K562 (cell line): ENCODE data around the gene OMP. TPM values are rescaled to one million over a fixed set of nuclear protein-coding genes. Genes with fewer than 3 reads are reported as not detected.
A peak's percentile ranks its signal among the peaks of the same experiment; 100 is the strongest.

ENCODE experiments used
- ATF1 ChIP-seq, 2 experiments: fragments of 450-650 bp in 1 of 2; IDR thresholded peaks; 2 replicates each; pipeline ENCODE4 v1.6.1; 2016; ENCODE audit warnings: missing compliant biosample characterization in 1 of 2, missing genetic modification characterization in 1 of 2
- BHLHE40 ChIP-seq: IDR thresholded peaks from 2 replicates; pipeline ENCODE4 v1.6.1; 2011; ENCODE audit warnings: low read length, improper control_type of control experiment
- KDM2B ChIP-seq: fragments of 250-450 bp; sonication (Bioruptor Pico); IDR thresholded peaks from 2 replicates; pipeline ENCODE4 v1.8.0; 2021; ENCODE audit warnings: mild to moderate bottlenecking, moderate library complexity
- MCM3 ChIP-seq: fragments of 450-650 bp; IDR thresholded peaks from 2 replicates; pipeline ENCODE4 v1.6.1; 2016
- PTBP1 ChIP-seq: fragments of 200-400 bp; formaldehyde crosslinking; IDR thresholded peaks from 2 replicates; pipeline ENCODE4 v1.6.1; 2017; ENCODE audit warnings: low read depth, low read length
- RAD51 ChIP-seq: fragments of 450-650 bp; IDR thresholded peaks from 2 replicates; pipeline ENCODE4 v1.7.1; 2016; ENCODE audit warnings: low read depth, mild to moderate bottlenecking, borderline replicate concordance
- SP1 ChIP-seq: sonication (generic); formaldehyde crosslinking; IDR thresholded peaks from 2 replicates; pipeline ENCODE4 v1.8.1; 2022; ENCODE audit warnings: mild to moderate bottlenecking, missing genetic modification reagents
- polyA plus RNA-seq, 8 experiments: library from polyadenylated mRNA; depleted of rRNA in 4 of 8; stranded (reverse) in 5 of 8; unstranded in 3 of 8; fragments of >200 nt; fragmentation: Nextera tagmentation in 2 of 8; fragmentation: Illumina TruSeq in 1 of 8; extraction: Ambion mirVana in 2 of 8; extraction: Trizol in 1 of 8; gene quantifications; 2 replicates each; pipeline versions ENCODE4 v1.2.1 to v1.2.3, GENCODE V29; 2011 to 2014; ENCODE audit warnings: inconsistent platforms in 1 of 8, missing spikeins in 1 of 8
- total RNA-seq, 7 experiments: library from RNA; depleted of rRNA in 6 of 7; stranded (reverse); fragments of >200 nt in 6 of 7; fragmentation: Illumina TruSeq in 2 of 7; extraction: Trizol in 2 of 7; gene quantifications; 2 replicates each; pipeline versions ENCODE4 v1.2.1 to v1.2.3, GENCODE V29; 2011 to 2021; ENCODE audit warnings: low replicate concordance in 1 of 7
- TF ChIP-seq, protein P1 (sequence below): fragments of 250-450 bp; sonication (Bioruptor Pico); IDR thresholded peaks from 2 replicates; pipeline ENCODE4 v1.4.0; 2020
- TF ChIP-seq, protein P2 (sequence below): fragments of 250-450 bp; sonication (Bioruptor Pico); IDR thresholded peaks from 2 replicates; pipeline ENCODE4 v1.8.0; 2021; ENCODE audit warnings: mild to moderate bottlenecking, moderate library complexity

OMP gene
- total and polyA plus RNA-seq, 9 of the 15 experiments (the other 6 are each of a cell fraction or from before 2014, with no cell fraction given), result not detected

DNA sequence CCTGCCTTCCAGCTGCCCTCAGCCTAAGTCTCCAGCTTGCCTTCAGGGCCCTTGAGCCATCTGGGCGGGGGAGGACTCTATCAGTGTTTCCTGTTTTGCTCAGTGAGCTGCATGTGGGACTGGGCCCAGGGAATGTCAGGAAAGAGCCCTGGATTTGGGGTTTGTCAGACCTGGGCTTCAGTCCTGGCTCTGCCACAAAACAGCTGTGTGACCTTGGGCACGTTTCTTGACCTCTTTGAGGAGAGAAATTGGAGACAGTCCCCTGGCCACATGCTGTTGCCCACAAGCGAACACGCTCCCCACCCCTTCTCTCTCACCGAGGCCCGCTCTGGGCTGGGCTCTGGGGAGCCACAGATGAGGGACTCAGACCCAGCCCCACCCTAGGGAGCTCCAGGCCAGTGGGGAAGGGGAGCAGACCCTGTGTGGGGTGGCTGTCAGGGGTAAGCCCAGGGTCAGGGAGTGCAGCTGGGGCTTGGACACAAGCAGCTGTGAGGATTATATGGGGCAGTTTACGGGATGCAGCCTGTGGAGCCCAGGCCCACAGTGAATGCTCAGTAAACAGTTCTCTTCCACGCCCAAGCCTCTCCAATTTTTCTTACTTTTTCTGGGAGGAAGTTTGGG is 37.7 kb downstream of the OMP start (continued):
- no peak for TF ChIP-seq RAD51
- TF ChIP-seq ATF1 (CRISPR knock-in tag; IDR thresholded peaks at IDR 0.05), result no peak
- TF ChIP-seq ATF1 (tag; IDR thresholded peaks at IDR 0.05), result no peak
- TF ChIP-seq SP1 (CRISPR knock-in tag), result no peak
- TF ChIP-seq, protein P1, sequence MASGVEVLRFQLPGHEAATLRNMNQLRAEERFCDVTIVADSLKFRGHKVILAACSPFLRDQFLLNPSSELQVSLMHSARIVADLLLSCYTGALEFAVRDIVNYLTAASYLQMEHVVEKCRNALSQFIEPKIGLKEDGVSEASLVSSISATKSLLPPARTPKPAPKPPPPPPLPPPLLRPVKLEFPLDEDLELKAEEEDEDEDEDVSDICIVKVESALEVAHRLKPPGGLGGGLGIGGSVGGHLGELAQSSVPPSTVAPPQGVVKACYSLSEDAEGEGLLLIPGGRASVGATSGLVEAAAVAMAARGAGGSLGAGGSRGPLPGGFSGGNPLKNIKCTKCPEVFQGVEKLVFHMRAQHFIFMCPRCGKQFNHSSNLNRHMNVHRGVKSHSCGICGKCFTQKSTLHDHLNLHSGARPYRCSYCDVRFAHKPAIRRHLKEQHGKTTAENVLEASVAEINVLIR (CRISPR knock-in tag), result no peak
- peak; percentile 79 for TF ChIP-seq BHLHE40
- TF ChIP-seq, protein P2, sequence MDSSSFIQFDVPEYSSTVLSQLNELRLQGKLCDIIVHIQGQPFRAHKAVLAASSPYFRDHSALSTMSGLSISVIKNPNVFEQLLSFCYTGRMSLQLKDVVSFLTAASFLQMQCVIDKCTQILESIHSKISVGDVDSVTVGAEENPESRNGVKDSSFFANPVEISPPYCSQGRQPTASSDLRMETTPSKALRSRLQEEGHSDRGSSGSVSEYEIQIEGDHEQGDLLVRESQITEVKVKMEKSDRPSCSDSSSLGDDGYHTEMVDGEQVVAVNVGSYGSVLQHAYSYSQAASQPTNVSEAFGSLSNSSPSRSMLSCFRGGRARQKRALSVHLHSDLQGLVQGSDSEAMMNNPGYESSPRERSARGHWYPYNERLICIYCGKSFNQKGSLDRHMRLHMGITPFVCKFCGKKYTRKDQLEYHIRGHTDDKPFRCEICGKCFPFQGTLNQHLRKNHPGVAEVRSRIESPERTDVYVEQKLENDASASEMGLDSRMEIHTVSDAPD (CRISPR knock-in tag), result no peak
- no peak for TF ChIP-seq PTBP1
- no peak for TF ChIP-seq KDM2B (CRISPR knock-in tag)
- TF ChIP-seq MCM3, result no peak
